ENCODE data around the gene ST6GALNAC3.

ST6GALNAC3 gene

GRCh38 chr1:76661531-76661930 is 587.0 kb downstream of the ST6GALNAC3 start:
- no peak for DNase-seq

DNA sequence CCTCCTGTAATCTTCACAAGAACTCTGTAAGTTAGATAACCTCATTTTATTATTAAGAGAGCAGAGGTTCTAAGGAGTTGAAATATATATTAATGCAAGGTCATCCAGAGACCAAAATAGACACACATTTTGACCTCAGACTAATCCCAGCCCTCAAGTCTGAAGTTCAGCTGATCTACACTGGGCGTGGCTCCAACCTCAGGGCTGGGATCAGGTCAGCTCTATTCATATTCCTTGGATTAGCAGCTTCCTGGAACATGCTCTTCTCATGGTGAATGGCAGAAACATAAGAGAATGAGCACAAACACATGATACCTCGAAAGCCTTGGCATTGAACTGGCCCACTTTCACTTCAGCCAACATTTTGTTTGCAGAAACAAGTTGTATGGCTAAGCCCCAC is 592.0 kb downstream of the ST6GALNAC3 start:
- no peak for DNase-seq

DNA sequence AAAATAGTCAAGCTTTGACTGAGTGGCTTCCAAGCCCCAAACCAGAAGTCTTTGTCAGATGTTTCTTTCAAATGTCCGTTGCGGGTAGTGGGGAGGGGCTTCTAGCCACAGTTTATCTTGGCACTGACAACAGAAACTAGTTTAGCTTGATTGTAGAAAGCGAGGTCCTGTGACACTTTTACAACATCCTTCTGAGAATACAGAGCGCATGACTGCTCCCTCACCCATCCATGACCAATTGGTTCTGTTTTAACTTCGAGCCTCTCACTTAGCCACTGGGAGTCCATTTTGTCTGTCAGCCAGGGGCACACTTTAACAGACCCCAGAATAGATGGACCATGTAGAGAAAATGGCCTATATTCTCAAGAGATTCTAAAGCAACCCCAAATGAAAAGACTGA is 593.5 kb downstream of the ST6GALNAC3 start:
- DNase-seq = no peak

GRCh38 chr1:76669131-76669530 is 594.6 kb downstream of the ST6GALNAC3 start:
- DNase-seq = no peak

GRCh38 chr1:76669624-76670315 is 595.2 kb downstream of the ST6GALNAC3 start:
- no peak for DNase-seq

DNA sequence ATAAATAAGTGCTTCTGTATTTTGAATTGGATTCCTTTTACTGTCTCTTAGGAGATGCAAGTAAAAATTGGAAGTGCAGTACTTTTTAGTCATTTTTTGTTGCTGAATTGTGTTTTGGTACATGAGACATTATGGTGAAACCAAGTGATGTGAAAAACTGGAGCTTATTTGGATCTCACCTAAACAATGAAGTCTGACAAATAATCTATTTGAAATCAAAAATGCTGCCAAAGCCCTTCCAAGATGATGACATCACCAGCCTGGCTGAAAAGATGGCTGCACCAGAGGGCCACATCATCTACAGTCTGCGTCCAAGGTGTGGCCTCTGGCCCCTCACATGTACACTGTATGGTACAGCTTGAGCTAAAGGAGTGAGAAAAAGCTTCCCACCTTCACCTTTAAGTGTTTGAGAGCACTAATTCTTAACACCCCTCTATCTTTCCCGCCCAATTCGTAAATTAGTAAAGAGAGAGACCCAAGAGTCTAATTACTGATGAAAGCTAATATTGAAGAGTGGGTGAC is 600.2 kb downstream of the ST6GALNAC3 start:
- no peak for DNase-seq

- no peak for DNase-seq
These were observed 603.2 kb downstream of the ST6GALNAC3 start for GRCh38 chr1:76677416-76678405.

GRCh38 chr1:76679534-76680152 is 605.1 kb downstream of the ST6GALNAC3 start:
- DNase-seq = no peak

- no peak for DNase-seq
These were observed 606.1 kb downstream of the ST6GALNAC3 start for GRCh38 chr1:76680651-76681050.

- no peak for DNase-seq
These were observed 607.6 kb downstream of the ST6GALNAC3 start for GRCh38 chr1:76682138-76682537.
